BJ (cell line): ENCODE results near the gene ARHGAP8. TPM values are rescaled to one million over a fixed set of nuclear protein-coding genes. Genes with fewer than 3 reads are reported as not detected.
A peak's percentile ranks its signal among the peaks of the same experiment; 100 is the strongest.

Experiments
- CTCF ChIA-PET: fragments of 350-600 bp; formaldehyde crosslinking; extraction: SDS; loops from one replicate; lab custom pipeline; 2021; ENCODE audit warnings: antibody characterized with exemption, inconsistent platforms; lab: Yijun Ruan, JAX
- POLR2A ChIA-PET: fragments of 300-600 bp; sonication (Branson Sonifier 250); formaldehyde crosslinking; extraction: SDS; loops from one replicate; lab custom pipeline; 2021; ENCODE audit warnings: antibody characterized with exemption; lab: Charles Lee
- DNase-seq: peaks from one replicate; pipeline ENCODE4 v3.0.0-alpha.2; 2011; ENCODE audit warnings: low read depth
- H3K27me3 ChIP-seq: 2 replicates; pipeline ENCODE4 v1.6.0; 2011; ENCODE audit warnings: low read length; ENCODE audit not compliant: control insufficient read depth, insufficient read depth
- H3K36me3 ChIP-seq: 2 replicates; pipeline ENCODE4 v1.5.1; 2011; ENCODE audit warnings: low read length; ENCODE audit not compliant: control insufficient read depth, insufficient read depth
- H3K4me3 ChIP-seq: 2 replicates; pipeline ENCODE4 v1.5.1; 2011; ENCODE audit warnings: low read depth, mild to moderate bottlenecking, control low read depth, low read length
- polyA plus RNA-seq: library from polyadenylated mRNA; depleted of rRNA; stranded (reverse); fragments of >200 nt; gene quantifications from 2 replicates; pipeline ENCODE4 v1.2.3, GENCODE V29; 2011
- TF ChIP-seq, protein P1 (sequence below): IDR thresholded peaks from 2 replicates; pipeline ENCODE4 v1.5.1; 2011; ENCODE audit warnings: low read depth, mild to moderate bottlenecking, control low read depth, inconsistent platforms, low read length, moderate library complexity; ENCODE audit not compliant: insufficient read depth

The ARHGAP8 gene
- polyA plus RNA-seq, 1 experiment = 0.39 TPM

DNA sequence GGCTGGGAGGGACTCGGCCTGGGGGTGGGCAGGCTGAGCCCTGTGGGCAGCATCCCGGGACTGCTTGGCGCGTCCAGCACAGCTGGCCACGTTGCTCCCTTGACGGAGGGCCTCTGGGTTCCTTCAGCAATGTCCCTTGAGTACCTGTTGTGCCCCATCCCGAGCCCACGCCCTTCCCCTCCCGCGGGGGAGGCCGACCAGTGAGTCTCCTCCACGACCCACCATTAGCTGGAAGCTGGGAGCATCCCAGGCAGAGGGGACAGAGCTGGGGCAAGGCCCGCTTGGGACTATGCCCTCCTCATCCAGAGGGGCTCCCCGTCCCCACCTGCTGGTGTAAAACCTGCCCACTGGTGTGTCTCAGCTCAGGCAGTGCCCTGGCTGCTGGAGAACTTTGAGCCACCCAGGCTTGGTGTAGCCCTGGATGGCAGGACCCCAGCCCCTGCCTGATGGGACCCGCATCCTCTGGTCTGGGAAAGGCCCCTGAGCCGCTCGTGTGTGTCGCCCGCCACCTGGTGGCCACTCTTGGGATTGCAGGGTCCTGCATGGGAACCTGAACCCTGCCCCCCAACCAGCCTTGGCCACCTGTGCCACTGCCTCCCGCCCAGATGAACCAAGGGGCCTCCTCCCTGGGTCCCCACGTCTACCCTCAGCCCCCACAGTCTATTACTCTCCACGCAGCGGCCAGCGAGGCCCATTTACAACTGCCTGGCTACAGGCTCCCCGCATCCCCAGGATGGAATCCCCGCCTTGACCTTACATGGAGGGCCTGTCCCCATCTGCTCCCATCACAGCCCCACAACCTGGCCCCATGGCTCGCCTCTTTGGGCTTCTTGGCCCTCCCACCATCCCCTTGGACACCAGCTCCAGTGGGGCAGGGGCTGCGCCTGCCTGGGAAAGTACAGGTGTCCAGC, 16.6 kb upstream of the ARHGAP8 start:
- peaks cover 6% of the 10 kb centered on the region for H3K36me3 ChIP-seq
- TF ChIP-seq, protein P1, sequence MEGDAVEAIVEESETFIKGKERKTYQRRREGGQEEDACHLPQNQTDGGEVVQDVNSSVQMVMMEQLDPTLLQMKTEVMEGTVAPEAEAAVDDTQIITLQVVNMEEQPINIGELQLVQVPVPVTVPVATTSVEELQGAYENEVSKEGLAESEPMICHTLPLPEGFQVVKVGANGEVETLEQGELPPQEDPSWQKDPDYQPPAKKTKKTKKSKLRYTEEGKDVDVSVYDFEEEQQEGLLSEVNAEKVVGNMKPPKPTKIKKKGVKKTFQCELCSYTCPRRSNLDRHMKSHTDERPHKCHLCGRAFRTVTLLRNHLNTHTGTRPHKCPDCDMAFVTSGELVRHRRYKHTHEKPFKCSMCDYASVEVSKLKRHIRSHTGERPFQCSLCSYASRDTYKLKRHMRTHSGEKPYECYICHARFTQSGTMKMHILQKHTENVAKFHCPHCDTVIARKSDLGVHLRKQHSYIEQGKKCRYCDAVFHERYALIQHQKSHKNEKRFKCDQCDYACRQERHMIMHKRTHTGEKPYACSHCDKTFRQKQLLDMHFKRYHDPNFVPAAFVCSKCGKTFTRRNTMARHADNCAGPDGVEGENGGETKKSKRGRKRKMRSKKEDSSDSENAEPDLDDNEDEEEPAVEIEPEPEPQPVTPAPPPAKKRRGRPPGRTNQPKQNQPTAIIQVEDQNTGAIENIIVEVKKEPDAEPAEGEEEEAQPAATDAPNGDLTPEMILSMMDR = peak; percentile 97
- DNase-seq = no peak
- no peaks in the 10 kb centered on the region for H3K27me3 ChIP-seq
- ChIA-PET CTCF (interaction anchor here (0.6 to 12.9 kb wide), 20 partner anchors 10 to 87 kb away, joined by 3 to 142 read pairs (median 4); no protein-coding TSS in a partner anchor), POLR2A (no interaction called here)
- no peak overlapping the region for H3K4me3 ChIP-seq

- Histone ChIP-seq H3K36me3 (peaks cover 3% of the 10 kb centered on the region), H3K4me3 (no peak overlapping the region), H3K27me3 (no peaks in the 10 kb centered on the region)
- TF ChIP-seq, protein P1 = no peak
- no peak for DNase-seq
- ChIA-PET CTCF (interaction anchor here (0.8 to 12.9 kb wide), 13 partner anchors 9 to 53 kb away, joined by 3 to 142 read pairs (median 3); no protein-coding TSS in a partner anchor), POLR2A (no interaction called here)
Measured at GRCh38 chr22:44736581-44737405, 15.6 kb upstream of the ARHGAP8 start.

- no peaks in the 10 kb centered on the region for H3K36me3 ChIP-seq
- DNase-seq = no peak
- POLR2A ChIA-PET = no interaction called here
- CTCF ChIA-PET = interaction anchor here (1.0 to 12.9 kb wide), 7 partner anchors 14 to 745 kb away, joined by 3 to 142 read pairs (median 4); no protein-coding TSS in a partner anchor
- no peaks in the 10 kb centered on the region for H3K27me3 ChIP-seq
- H3K4me3 ChIP-seq = no peak overlapping the region
- TF ChIP-seq, protein P1 = no peak
Measured at GRCh38 chr22:44737406-44738346, 14.7 kb upstream of the ARHGAP8 start.

- Histone ChIP-seq H3K27me3 (no peaks in the 10 kb centered on the region), H3K36me3 (no peaks in the 10 kb centered on the region), H3K4me3 (no peak overlapping the region)
- TF ChIP-seq, protein P1 = no peak
- DNase-seq = no peak
- CTCF ChIA-PET = interaction anchor here (0.6 to 12.9 kb wide), 5 partner anchors 13 to 794 kb away, joined by 3 to 142 read pairs (median 3); no protein-coding TSS in a partner anchor
- POLR2A ChIA-PET = no interaction called here
Measured at GRCh38 chr22:44738347-44738715, 14.0 kb upstream of the ARHGAP8 start.
